NT2/D1 (cell line): ENCODE results near the gene SGCD.

Experiments
- SUZ12 ChIP-seq: IDR thresholded peaks from 2 replicates; pipeline ENCODE4 v1.6.1; 2011; ENCODE audit not compliant: insufficient read length, insufficient read depth; ENCODE audit errors: extremely low read depth
- ZNF274 ChIP-seq: IDR thresholded peaks from 2 replicates; pipeline ENCODE4 v1.6.1; 2011; ENCODE audit warnings: mild to moderate bottlenecking, low read depth, low read length

DNA sequence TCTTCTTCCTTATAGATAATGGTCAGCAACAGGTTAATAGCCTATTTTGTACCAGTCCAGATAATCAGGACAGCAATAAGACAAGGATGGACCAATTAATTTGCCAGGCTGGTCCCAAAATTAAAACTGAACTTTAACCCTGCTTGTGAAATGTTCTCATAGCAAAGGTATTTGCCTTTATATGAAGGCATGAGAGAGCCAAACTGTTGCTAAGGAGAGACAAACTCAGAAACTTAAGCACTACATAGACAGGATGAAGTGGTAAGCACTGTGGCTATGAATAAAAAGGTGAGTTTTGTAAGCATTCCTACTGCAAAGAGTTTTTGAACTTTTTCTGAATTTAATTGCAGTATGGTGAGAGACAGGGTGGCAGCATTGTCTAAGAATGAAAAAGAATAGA lies 348.4 kb downstream of the SGCD start:
- TF ChIP-seq SUZ12 (no peak), ZNF274 (no peak)
